Body of pancreas (tissue), 4 donors: ENCODE data around the gene GDF7. TPM values are rescaled to one million over a fixed set of nuclear protein-coding genes. Genes with fewer than 3 reads are reported as not detected.

Source experiments
- ATAC-seq: fragments of 150-250 bp; one replicate; pipeline ENCODE4 v1.9.1; 2016
- DNase-seq, 4 donors: peaks; one replicate each; pipeline ENCODE4 v3.0.0-alpha.2; 2019
- H3K27ac ChIP-seq, 4 donors: fragments of 200-600 bp; sonication (generic); 1 replicate in 3 of 4; 2 replicates in 1 of 4; pipeline versions ENCODE4 v1.5.1 to v1.6.1; 2016 to 2019; ENCODE audit warnings: mild to moderate bottlenecking in 1 of 4, mixed read lengths in 1 of 4, moderate library complexity in 1 of 4
- H3K27me3 ChIP-seq, 2 donors: fragments of 200-600 bp; sonication (generic); one replicate each; pipeline ENCODE4 v1.6.0; 2016; ENCODE audit warnings: mild to moderate bottlenecking in 1 of 2
- H3K36me3 ChIP-seq, 2 donors: fragments of 200-600 bp; sonication (generic); replicated peaks in 1 of 2; 2 replicates each; pipeline ENCODE4 v1.5.1; 2016; ENCODE audit warnings: low read depth in 2 of 2; ENCODE audit not compliant: insufficient read depth in 1 of 2
- H3K4me1 ChIP-seq: fragments of 200-600 bp; sonication (generic); one replicate; pipeline ENCODE4 v1.6.0; 2016
- H3K4me3 ChIP-seq, 2 donors: fragments of 200-600 bp; sonication (generic); 1 replicate in 1 of 2; 2 replicates in 1 of 2; pipeline ENCODE4 v1.5.1; 2016 to 2019
- H3K9me3 ChIP-seq, 3 donors: fragments of 200-600 bp; sonication (generic); 1 replicate in 2 of 3; 2 replicates in 1 of 3; pipeline ENCODE4 v1.5.1; 2016
- CTCF ChIP-seq, 7 experiments: fragments of 450-650 bp in 4 of 7; fragments of 200-600 bp in 3 of 7; sonication (generic) in 3 of 7; IDR thresholded peaks; one replicate each; pipeline ENCODE4 v1.5.1; 2016 to 2019; ENCODE audit warnings: antibody characterized with exemption in 7 of 7
- POLR2A ChIP-seq, 3 donors: fragments of 450-650 bp; IDR thresholded peaks; one replicate each; pipeline ENCODE4 v1.6.1; 2016; ENCODE audit warnings: antibody characterized with exemption in 3 of 3, mild to moderate bottlenecking in 2 of 3
- WGBS, 2 donors: methylation state at CpG; one replicate each; pipeline ENCODE4 v1.1.5; 2017; 5-methylcytosine and 5-hydroxymethylcytosine counted together
- intact Hi-C: fragments of 100-400 bp; cut with DNase I; formaldehyde crosslinking; loops from one replicate; pipeline ENCODE4 v1.15.1; 2023
- total RNA-seq, 2 donors: library from RNA; depleted of rRNA; stranded (reverse); fragments of >200 nt; gene quantifications; one replicate each; pipeline ENCODE4 v1.1.0, GENCODE V29; 2016

The GDF7 gene
- total RNA-seq, 2 donors from 2014 or later, result 2.0 to 7.3 TPM

DNA sequence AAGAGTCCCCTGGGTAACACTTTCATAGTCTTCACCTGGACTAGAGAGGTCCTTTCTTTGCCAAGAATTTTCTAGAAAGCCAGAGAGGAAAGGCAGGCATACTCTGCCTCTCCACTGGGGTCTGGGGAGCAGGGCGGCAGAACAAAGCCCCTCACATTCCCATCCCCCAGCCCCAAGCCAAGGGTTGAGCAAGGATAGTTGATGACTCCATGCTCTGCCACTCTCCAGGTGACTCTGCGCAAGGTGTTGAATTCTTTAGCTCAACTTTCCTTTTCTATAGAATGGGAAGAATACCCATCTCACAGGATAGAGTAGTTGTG lies 2.9 kb upstream of the GDF7 start:
- no peak overlapping the region for H3K27ac ChIP-seq
- no peak for DNase-seq
- peaks cover 0 to 7% of the 10 kb centered on the region in 2 donors for H3K27me3 ChIP-seq

GRCh38 chr2:20664431-20665242 lies 2.3 kb upstream of the GDF7 start:
- no peak for TF ChIP-seq CTCF (IDR thresholded peaks at IDR 0.05)
- no peak for TF ChIP-seq POLR2A (IDR thresholded peaks at IDR 0.05)
- Histone ChIP-seq H3K27me3 (peaks cover 0 to 10% of the 10 kb centered on the region in 2 donors), H3K4me1 (peaks cover 25% of the 10 kb centered on the region), H3K9me3 (no peaks in the 10 kb centered on the region), H3K27ac (no peak overlapping the region), H3K4me3 (no peak overlapping the region), H3K36me3 (no peaks in the 10 kb centered on the region)
- ATAC-seq (no peak), DNase-seq (no peak)
- 23 to 30% methylated on average over 14 to 17 of the region's 17 CpGs for WGBS, 2 donors
- intact Hi-C loops, result loop anchor here (5.0 kb wide), 1 partner anchor 298 kb away; no protein-coding TSS in a partner anchor

More for the DNA sequence above, 2.9 kb upstream of the GDF7 start:
- Histone ChIP-seq H3K4me1 (peaks cover 25% of the 10 kb centered on the region), H3K4me3 (no peak overlapping the region), H3K36me3 (no peaks in the 10 kb centered on the region), H3K9me3 (no peaks in the 10 kb centered on the region)
- ATAC-seq, result no peak
- intact Hi-C loops, result loop anchor here (5.0 kb wide), 1 partner anchor 298 kb away; no protein-coding TSS in a partner anchor
- 23 to 54% methylated on average over 2 of the region's 2 CpGs for WGBS, 2 donors
- TF ChIP-seq POLR2A (IDR thresholded peaks at IDR 0.05), result no peak
- no peak for TF ChIP-seq CTCF (IDR thresholded peaks at IDR 0.05)

DNA sequence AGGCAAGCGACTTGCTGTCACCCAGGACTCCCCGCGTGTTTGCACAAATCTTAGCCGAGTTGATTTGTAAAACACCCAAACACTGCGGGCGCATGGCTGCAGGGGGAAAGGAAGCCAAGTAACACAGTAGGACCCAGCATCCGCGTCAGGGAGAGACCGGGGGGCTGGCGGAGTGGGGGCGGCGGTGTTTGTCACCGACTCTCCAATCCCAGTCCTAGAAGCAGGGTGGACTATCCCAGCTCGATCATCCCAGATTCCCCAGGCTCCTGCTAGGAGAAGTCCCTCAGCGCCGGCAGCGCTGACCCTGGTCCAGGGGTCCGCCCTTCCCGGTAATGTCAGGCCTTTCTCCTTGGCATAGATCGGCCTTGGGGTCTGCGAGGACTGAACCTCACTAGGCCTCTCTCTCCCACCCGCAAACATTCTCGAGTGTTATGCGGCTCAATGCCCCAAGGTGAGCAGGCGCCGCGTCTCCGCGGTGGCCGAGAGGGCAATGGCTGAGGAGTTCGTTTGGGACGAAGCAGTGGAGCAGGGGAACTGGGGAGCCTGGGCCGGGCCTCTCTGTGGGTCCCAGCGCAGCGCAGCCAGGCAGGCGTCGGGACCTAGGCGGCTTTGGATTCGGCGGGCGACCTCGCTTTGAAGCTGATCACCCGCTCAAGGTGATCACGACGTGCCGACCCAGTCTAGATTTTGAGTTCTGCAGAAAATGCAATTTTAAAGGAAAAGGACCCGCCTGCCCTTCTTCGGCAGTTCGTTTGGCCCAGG lies 1.5 kb upstream of the GDF7 start:
- H3K36me3 ChIP-seq, result no peaks in the 10 kb centered on the region
- DNase-seq (no peak), ATAC-seq (no peak)
- H3K9me3 ChIP-seq, result no peaks in the 10 kb centered on the region
- peaks cover 0 to 18% of the 10 kb centered on the region in 2 donors for H3K27me3 ChIP-seq
- H3K4me3 ChIP-seq, result no peak overlapping the region
- peak overlapping the region in 1 of 4 donors; percentile 38 for H3K27ac ChIP-seq
- H3K4me1 ChIP-seq, result peaks cover 25% of the 10 kb centered on the region
- 8 to 11% methylated on average over 22 to 49 of the region's 49 CpGs for WGBS, 2 donors
- intact Hi-C loops, result no loop called here
- TF ChIP-seq CTCF (IDR thresholded peaks at IDR 0.05), result no peak
- TF ChIP-seq POLR2A (IDR thresholded peaks at IDR 0.05), result no peak

DNA sequence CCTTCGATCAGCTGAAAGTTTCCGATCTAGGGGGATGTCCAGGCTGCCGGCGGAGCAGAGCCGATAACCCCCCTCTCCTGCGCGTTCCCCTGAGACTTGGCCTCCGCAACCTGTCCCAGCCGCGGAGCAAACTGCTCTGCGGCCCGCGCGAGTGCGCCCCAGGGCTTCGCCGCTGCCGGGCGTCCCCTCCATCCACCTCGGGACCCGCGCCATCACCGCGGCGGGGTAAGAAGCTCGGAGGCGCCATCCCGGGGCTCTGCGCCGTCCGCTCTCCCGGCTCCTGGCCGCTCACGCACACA lies 990 bp upstream of the GDF7 start:
- Histone ChIP-seq H3K27ac (peak overlapping the region in 1 of 4 donors; percentile 38), H3K27me3 (peaks cover 0 to 22% of the 10 kb centered on the region in 2 donors), H3K4me3 (no peak overlapping the region), H3K36me3 (no peaks in the 10 kb centered on the region), H3K4me1 (peaks cover 25% of the 10 kb centered on the region), H3K9me3 (no peaks in the 10 kb centered on the region)
- 0 to 3% methylated on average over 7 to 34 of the region's 34 CpGs for WGBS, 2 donors
- intact Hi-C loops, result no loop called here
- ATAC-seq (no peak), DNase-seq (no peak)
- no peak for TF ChIP-seq CTCF (IDR thresholded peaks at IDR 0.05)
- no peak for TF ChIP-seq POLR2A (IDR thresholded peaks at IDR 0.05)
